ENCODE measurements around the gene SHB. TPM values are rescaled to one million over a fixed set of nuclear protein-coding genes. Genes with fewer than 3 reads are reported as not detected.
"Not testable (repeated sequence)": the region's sequence is repeated elsewhere in the genome, so short reads cannot be mapped to it uniquely, and the experiment has no call there.

SHB gene
- total and polyA plus RNA-seq, 10 donors = 1.2 to 20.5 (median 7.1) TPM

- peaks cover 0 to 22% (median 2%) of the 10 kb centered on the region in 6 donors for H3K4me1 ChIP-seq
- no peak overlapping the region for H3K4me3 ChIP-seq
- no peaks in the 10 kb centered on the region for H3K27me3 ChIP-seq (replicated peaks in 1 of 7)
- no peak overlapping the region for H3K27ac ChIP-seq
- intact Hi-C loops (cut with DNase I; ENCODE audit: low total_unique reads) = no loop called here
- peaks cover 0 to 85% (median 37%) of the 10 kb centered on the region in 6 donors for H3K36me3 ChIP-seq
- no peak for DNase-seq
- no peak for TF ChIP-seq CTCF (IDR thresholded peaks at IDR 0.05 in 8 of 11, conservative IDR thresholded peaks at IDR 0.05 in 3 of 11)
- H3K9me3 ChIP-seq = no peaks in the 10 kb centered on the region
Observed at GRCh38 chr9:37889536-37889935, 179.5 kb downstream of the SHB start.

GRCh38 chr9:37887977-37888583 lies 180.9 kb downstream of the SHB start:
- 58 to 81% (median 70%) methylated on average over 10 to 11 of the region's 11 CpGs for WGBS, 5 donors
- H3K4me3 ChIP-seq; DNase-seq; H3K27me3 ChIP-seq (replicated peaks in 1 of 7); intact Hi-C loops (cut with DNase I; ENCODE audit: low total_unique reads); H3K9me3 ChIP-seq: not testable (repeated sequence)
- Histone ChIP-seq H3K36me3 (peaks cover 0 to 70% (median 23%) of the 10 kb centered on the region in 6 donors), H3K4me1 (peaks cover 0 to 22% (median 2%) of the 10 kb centered on the region in 6 donors), H3K27ac (peak overlapping the region in 3 of 8 donors; percentile 4 to 43 (median 18))
- TF ChIP-seq POLR2AphosphoS5 (IDR thresholded peaks at IDR 0.05) = peak in 1 of 3 donors; percentile 61

GRCh38 chr9:37880916-37881479 lies 188.0 kb downstream of the SHB start:
- H3K27me3 ChIP-seq (replicated peaks in 1 of 7) = no peaks in the 10 kb centered on the region
- intact Hi-C loops (cut with DNase I; ENCODE audit: low total_unique reads) = no loop called here
- DNase-seq = no peak
- WGBS, 5 donors = 92 to 100% (median 95%) methylated on average over 2 of the region's 2 CpGs
- peaks cover 0 to 7% (median 0%) of the 10 kb centered on the region in 8 donors for H3K9me3 ChIP-seq
- H3K4me1 ChIP-seq = no peaks in the 10 kb centered on the region
- H3K4me3 ChIP-seq = no peak overlapping the region
- no peak for TF ChIP-seq POLR2A (IDR thresholded peaks at IDR 0.05)
- no peak for TF ChIP-seq CTCF (IDR thresholded peaks at IDR 0.05 in 8 of 11, conservative IDR thresholded peaks at IDR 0.05 in 3 of 11)
- TF ChIP-seq POLR2AphosphoS5 (IDR thresholded peaks at IDR 0.05) = no peak
- peaks cover 0 to 72% (median 10%) of the 10 kb centered on the region in 6 donors for H3K36me3 ChIP-seq
- H3K27ac ChIP-seq = no peak overlapping the region

GRCh38 chr9:37876376-37876775 lies 192.7 kb downstream of the SHB start:
- intact Hi-C loops (cut with DNase I; ENCODE audit: low total_unique reads) = no loop called here
- peaks cover 0 to 7% (median 0%) of the 10 kb centered on the region in 8 donors for H3K9me3 ChIP-seq
- H3K27me3 ChIP-seq (replicated peaks in 1 of 7) = no peaks in the 10 kb centered on the region
- no peak overlapping the region for H3K4me3 ChIP-seq
- no peaks in the 10 kb centered on the region for H3K4me1 ChIP-seq
- TF ChIP-seq POLR2A (IDR thresholded peaks at IDR 0.05) = no peak
- no peak for TF ChIP-seq POLR2AphosphoS5 (IDR thresholded peaks at IDR 0.05)
- no peak for TF ChIP-seq CTCF (IDR thresholded peaks at IDR 0.05 in 8 of 11, conservative IDR thresholded peaks at IDR 0.05 in 3 of 11)
- peaks cover 0 to 50% (median 7%) of the 10 kb centered on the region in 6 donors for H3K36me3 ChIP-seq
- 91 to 100% (median 95%) methylated on average over 1 of the region's 1 CpG for WGBS, 5 donors
- DNase-seq = no peak
- H3K27ac ChIP-seq = no peak overlapping the region
